Endodermal cell (in vitro differentiated cells): ENCODE measurements around the gene BSDC1. TPM values are rescaled to one million over a fixed set of nuclear protein-coding genes. Genes with fewer than 3 reads are reported as not detected.
A peak's percentile ranks its signal among the peaks of the same experiment; 100 is the strongest.

Source experiments
- DNase-seq: peaks from one replicate; pipeline ENCODE4 v3.0.0-alpha.2; 2017
- H3K27ac ChIP-seq: 2 replicates; pipeline ENCODE4 v1.5.1; 2013; ENCODE audit warnings: mild to moderate bottlenecking, low read depth, low read length, moderate library complexity
- H3K27me3 ChIP-seq: 2 replicates; pipeline ENCODE4 v1.6.1; 2013; ENCODE audit warnings: mild to moderate bottlenecking, low read length, moderate library complexity; ENCODE audit not compliant: insufficient read depth, control insufficient read depth, poor library complexity, severe bottlenecking
- H3K36me3 ChIP-seq: 2 replicates; pipeline ENCODE4 v1.7.0; 2013; ENCODE audit warnings: mild to moderate bottlenecking, low read length, moderate library complexity; ENCODE audit not compliant: control insufficient read depth, insufficient read depth
- H3K4me1 ChIP-seq: one replicate; pipeline ENCODE4 v1.7.0; 2013; ENCODE audit warnings: low read length; ENCODE audit not compliant: control insufficient read depth, insufficient read depth
- H3K4me3 ChIP-seq: 2 replicates; pipeline ENCODE4 v1.5.1; 2013; ENCODE audit warnings: mild to moderate bottlenecking, low read length, moderate library complexity
- H3K9ac ChIP-seq: 2 replicates; pipeline ENCODE4 v1.6.1; 2013; ENCODE audit warnings: mild to moderate bottlenecking, low read length, moderate library complexity; ENCODE audit not compliant: poor library complexity, severe bottlenecking; ENCODE audit errors: extremely low read depth
- H3K9me3 ChIP-seq: 2 replicates; pipeline ENCODE4 v1.6.1; 2013; ENCODE audit warnings: mild to moderate bottlenecking, low read length, moderate library complexity; ENCODE audit not compliant: control insufficient read depth
- H3K27ac Mint-ChIP-seq: 2 replicates; pipeline ENCODE4 v1.8.0; 2020; ENCODE audit warnings: mixed read lengths
- H3K27me3 Mint-ChIP-seq: 2 replicates; pipeline ENCODE4 v1.8.0; 2021; ENCODE audit warnings: mild to moderate bottlenecking, mixed read lengths; ENCODE audit not compliant: insufficient read depth
- H3K36me3 Mint-ChIP-seq: 2 replicates; pipeline ENCODE4 v1.8.0; 2020; ENCODE audit warnings: low read depth, mixed read lengths
- H3K4me1 Mint-ChIP-seq: 2 replicates; pipeline ENCODE4 v1.8.0; 2020; ENCODE audit warnings: mixed read lengths
- H3K4me3 Mint-ChIP-seq: 2 replicates; pipeline ENCODE4 v1.8.0; 2020; ENCODE audit warnings: mild to moderate bottlenecking, moderate library complexity, mixed read lengths
- H3K9me3 Mint-ChIP-seq: 2 replicates; pipeline ENCODE4 v1.8.0; 2020; ENCODE audit warnings: mild to moderate bottlenecking, mixed read lengths
- WGBS, 2 experiments: methylation state at CpG; one replicate each; pipeline versions ENCODE4 v1.1.5 to v1.1.7; 2013; ENCODE audit warnings: missing lambda C conversion rate in 2 of 2, mixed read lengths in 1 of 2; ENCODE audit not compliant: insufficient coverage in 1 of 2, insufficient read length in 1 of 2; 5-methylcytosine and 5-hydroxymethylcytosine counted together
- total RNA-seq, 2 donors: library from RNA; stranded (reverse); fragmentation: NEBNext Ultra II Directional in 1 of 2; extraction: Animal tissue kit (Norgen Biotek cat#: 25700) in 1 of 2; gene quantifications; 2 replicates in 1 of 2; 3 replicates in 1 of 2; pipeline ENCODE4 v1.2.1, GENCODE V29; 2021
- TF ChIP-seq, protein P1 (sequence below): fragments of 200-600 bp; sonication (generic); conservative IDR thresholded peaks from 2 replicates; pipeline ENCODE4 v1.5.0; 2021; ENCODE audit warnings: antibody characterized with exemption, mild to moderate bottlenecking

The BSDC1 gene
- total RNA-seq, 2 donors from 2014 or later: 61.7 to 68.3 TPM

DNA sequence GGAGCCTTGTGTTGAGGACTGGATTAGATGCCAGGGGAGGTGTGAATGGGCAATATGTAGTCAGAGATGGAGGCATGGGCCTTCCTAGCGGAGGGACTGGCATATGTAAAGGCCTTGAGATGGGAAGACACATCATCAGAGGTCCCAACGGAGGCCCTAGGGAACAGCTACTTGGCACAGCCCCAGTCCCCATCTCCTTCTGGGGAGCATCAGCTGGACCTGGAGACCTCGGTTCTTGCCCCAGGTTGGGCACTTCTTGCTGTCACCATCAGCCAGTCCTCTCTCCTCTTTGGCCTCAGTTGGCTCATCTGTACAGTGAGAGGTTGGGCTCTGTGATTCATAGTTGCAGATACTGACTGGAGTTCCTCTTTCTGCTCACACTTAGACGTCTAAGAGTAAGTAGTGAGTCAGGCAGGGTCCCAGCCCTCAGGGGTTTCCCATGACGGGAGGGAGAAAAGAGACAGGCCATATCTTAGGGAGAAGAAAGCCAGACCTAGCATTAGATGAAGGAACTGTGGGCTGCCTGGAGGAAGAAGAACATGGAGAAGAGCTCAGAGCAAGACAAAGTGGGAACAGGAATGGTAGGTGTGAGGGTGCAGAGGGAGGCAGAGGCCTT lies 54.8 kb downstream of the BSDC1 start:
- 85 to 91% methylated on average over 4 to 5 of the region's 5 CpGs for WGBS, 2 experiments

DNA sequence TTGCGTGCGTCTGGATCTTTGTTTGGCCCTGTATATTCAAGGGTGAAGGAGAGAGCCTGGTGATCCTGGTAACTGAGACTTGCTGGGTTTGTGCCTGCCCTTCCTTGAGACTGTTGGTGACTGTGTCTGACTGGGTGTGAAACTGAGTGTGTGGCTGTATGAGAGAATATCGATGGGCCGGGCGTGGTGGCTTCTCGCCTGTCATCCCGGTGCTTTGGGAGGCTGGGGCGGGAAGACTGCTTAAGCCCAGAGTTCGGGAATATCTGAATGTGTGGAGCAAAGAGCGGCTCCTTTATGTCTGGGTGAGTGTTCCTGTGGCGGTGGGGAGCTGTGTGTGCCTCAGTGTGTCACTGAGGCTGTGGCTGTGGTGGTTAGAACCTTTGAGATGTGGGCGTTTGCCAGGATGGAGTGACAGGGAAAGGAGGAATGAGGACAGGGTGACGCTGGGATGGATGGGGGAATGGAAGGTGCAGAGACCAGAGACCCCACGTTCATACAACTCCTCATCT lies 55.5 kb downstream of the BSDC1 start:
- Mint-ChIP-seq H3K4me3 (no peak overlapping the region), H3K36me3 (peaks cover 11% of the 10 kb centered on the region), H3K27ac (no peak overlapping the region), H3K9me3 (no peaks in the 10 kb centered on the region), H3K27me3 (peaks cover 25% of the 10 kb centered on the region), H3K4me1 (peaks cover 13% of the 10 kb centered on the region)
- no peaks in the 10 kb centered on the region for H3K4me1 ChIP-seq
- peaks cover 9% of the 10 kb centered on the region for H3K27me3 ChIP-seq
- H3K4me3 ChIP-seq: no peak overlapping the region
- no peaks in the 10 kb centered on the region for H3K9me3 ChIP-seq
- peak overlapping the region; percentile 92 for H3K27ac ChIP-seq
- no peak overlapping the region for H3K9ac ChIP-seq
- WGBS, 2 experiments: 89 to 90% methylated on average over 8 to 14 of the region's 14 CpGs
- no peak for DNase-seq
- TF ChIP-seq, protein P1, sequence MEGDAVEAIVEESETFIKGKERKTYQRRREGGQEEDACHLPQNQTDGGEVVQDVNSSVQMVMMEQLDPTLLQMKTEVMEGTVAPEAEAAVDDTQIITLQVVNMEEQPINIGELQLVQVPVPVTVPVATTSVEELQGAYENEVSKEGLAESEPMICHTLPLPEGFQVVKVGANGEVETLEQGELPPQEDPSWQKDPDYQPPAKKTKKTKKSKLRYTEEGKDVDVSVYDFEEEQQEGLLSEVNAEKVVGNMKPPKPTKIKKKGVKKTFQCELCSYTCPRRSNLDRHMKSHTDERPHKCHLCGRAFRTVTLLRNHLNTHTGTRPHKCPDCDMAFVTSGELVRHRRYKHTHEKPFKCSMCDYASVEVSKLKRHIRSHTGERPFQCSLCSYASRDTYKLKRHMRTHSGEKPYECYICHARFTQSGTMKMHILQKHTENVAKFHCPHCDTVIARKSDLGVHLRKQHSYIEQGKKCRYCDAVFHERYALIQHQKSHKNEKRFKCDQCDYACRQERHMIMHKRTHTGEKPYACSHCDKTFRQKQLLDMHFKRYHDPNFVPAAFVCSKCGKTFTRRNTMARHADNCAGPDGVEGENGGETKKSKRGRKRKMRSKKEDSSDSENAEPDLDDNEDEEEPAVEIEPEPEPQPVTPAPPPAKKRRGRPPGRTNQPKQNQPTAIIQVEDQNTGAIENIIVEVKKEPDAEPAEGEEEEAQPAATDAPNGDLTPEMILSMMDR: no peak
- peaks cover 13% of the 10 kb centered on the region for H3K36me3 ChIP-seq

More for the DNA sequence above, 54.8 kb downstream of the BSDC1 start:
- TF ChIP-seq, protein P1: no peak
- Histone ChIP-seq H3K9ac (no peak overlapping the region), H3K27ac (no peak overlapping the region), H3K4me3 (no peak overlapping the region), H3K36me3 (peaks cover 5% of the 10 kb centered on the region), H3K27me3 (peaks cover 9% of the 10 kb centered on the region), H3K4me1 (no peaks in the 10 kb centered on the region), H3K9me3 (no peaks in the 10 kb centered on the region)
- H3K27ac Mint-ChIP-seq: no peak overlapping the region
- H3K4me1 Mint-ChIP-seq: peaks cover 6% of the 10 kb centered on the region
- H3K36me3 Mint-ChIP-seq: peaks cover 5% of the 10 kb centered on the region
- H3K9me3 Mint-ChIP-seq: no peaks in the 10 kb centered on the region
- no peak for DNase-seq
- H3K4me3 Mint-ChIP-seq: no peak overlapping the region
- peaks cover 25% of the 10 kb centered on the region for H3K27me3 Mint-ChIP-seq

DNA sequence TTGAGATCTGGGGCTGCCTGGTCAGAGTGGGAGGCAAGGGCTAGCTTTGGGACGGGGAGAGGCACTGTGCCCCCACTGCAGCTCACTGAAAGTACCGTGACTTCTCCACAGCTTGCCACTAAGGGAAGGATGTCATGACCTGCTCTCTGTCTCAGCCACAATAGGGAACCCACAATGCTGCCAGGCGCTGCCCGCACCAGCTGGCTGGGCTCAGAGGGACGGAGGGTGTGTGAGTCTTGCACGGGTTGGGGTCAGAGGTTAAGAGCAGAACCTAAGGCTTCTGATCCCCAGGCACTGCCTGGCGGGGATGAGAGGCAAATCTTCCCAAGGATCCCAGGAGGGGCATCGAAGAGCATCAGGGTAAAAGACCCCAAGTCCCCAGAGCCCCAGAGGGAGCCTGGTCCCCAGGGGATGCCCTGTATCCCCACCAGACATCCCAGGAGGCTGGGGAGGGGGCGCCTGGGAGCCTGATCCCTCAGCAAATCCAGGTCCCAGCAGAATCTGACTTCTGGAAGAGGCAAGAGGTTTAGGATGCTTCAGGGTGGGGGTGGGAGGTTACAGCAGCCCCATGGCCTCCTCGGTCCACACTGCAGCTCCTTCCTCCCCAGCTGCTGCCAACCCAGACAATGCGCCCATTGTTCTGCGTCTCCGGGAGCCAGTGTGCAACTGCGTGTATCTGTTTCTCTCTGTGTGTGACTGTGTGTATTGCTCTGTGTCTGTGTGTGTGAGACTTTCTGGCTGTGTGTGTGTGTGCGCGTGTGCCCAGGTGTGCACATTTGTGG lies 56.2 kb downstream of the BSDC1 start:
- 81 to 85% methylated on average over 4 to 16 of the region's 16 CpGs for WGBS, 2 experiments
- Histone ChIP-seq H3K9me3 (no peaks in the 10 kb centered on the region), H3K36me3 (peaks cover 19% of the 10 kb centered on the region), H3K27me3 (peaks cover 9% of the 10 kb centered on the region), H3K27ac (peak overlapping the region; percentile 92), H3K9ac (no peak overlapping the region), H3K4me1 (no peaks in the 10 kb centered on the region), H3K4me3 (no peak overlapping the region)
- H3K4me3 Mint-ChIP-seq: no peak overlapping the region
- no peak for DNase-seq
- H3K9me3 Mint-ChIP-seq: no peaks in the 10 kb centered on the region
- H3K4me1 Mint-ChIP-seq: peaks cover 17% of the 10 kb centered on the region
- peaks cover 25% of the 10 kb centered on the region for H3K27me3 Mint-ChIP-seq
- peaks cover 17% of the 10 kb centered on the region for H3K36me3 Mint-ChIP-seq
- TF ChIP-seq, protein P1: no peak
- no peak overlapping the region for H3K27ac Mint-ChIP-seq
